Aorta (tissue), 5 donors: ENCODE measurements around the gene CCNA2. TPM values are rescaled to one million over a fixed set of nuclear protein-coding genes. Genes with fewer than 3 reads are reported as not detected.

Source experiments
- ATAC-seq: fragments of 200-7000 bp; cut with Tn5 transposase; one replicate; pipeline ENCODE4 v1.9.1; 2022; ENCODE audit warnings: moderate library complexity; ENCODE audit not compliant: low FRiP score
- DNase-seq, 2 donors: peaks; one replicate each; pipeline ENCODE4 v3.0.0-alpha.2; 2020
- H3K27ac ChIP-seq, 2 donors: one replicate each; pipeline ENCODE4 v1.5.1; 2013; ENCODE audit warnings: low read length in 2 of 2, mild to moderate bottlenecking in 2 of 2, moderate library complexity in 2 of 2, control low read depth in 1 of 2, inconsistent platforms in 1 of 2, low read depth in 1 of 2
- H3K27me3 ChIP-seq, 2 donors: one replicate each; pipeline ENCODE4 v1.6.1; 2013; ENCODE audit warnings: control low read depth in 1 of 2, low read length in 1 of 2, mild to moderate bottlenecking in 1 of 2, moderate library complexity in 1 of 2; ENCODE audit not compliant: insufficient read depth in 2 of 2, control insufficient read depth in 1 of 2
- H3K36me3 ChIP-seq, 2 donors: one replicate each; pipeline ENCODE4 v1.6.1; 2013; ENCODE audit warnings: control low read depth in 1 of 2, low read length in 1 of 2, mild to moderate bottlenecking in 1 of 2; ENCODE audit not compliant: insufficient read depth in 2 of 2, control insufficient read depth in 1 of 2
- H3K4me1 ChIP-seq, 2 donors: one replicate each; pipeline ENCODE4 v1.6.1; 2013; ENCODE audit warnings: low read length in 2 of 2, control low read depth in 1 of 2, mild to moderate bottlenecking in 1 of 2, moderate library complexity in 1 of 2; ENCODE audit not compliant: insufficient read depth in 2 of 2, control insufficient read depth in 1 of 2
- H3K4me3 ChIP-seq, 2 donors: one replicate each; pipeline ENCODE4 v1.5.1; 2013; ENCODE audit warnings: low read length in 2 of 2, control low read depth in 1 of 2, mild to moderate bottlenecking in 1 of 2
- H3K9me3 ChIP-seq: one replicate; pipeline ENCODE4 v1.6.1; 2013; ENCODE audit warnings: mild to moderate bottlenecking, low read length; ENCODE audit not compliant: control insufficient read depth
- WGBS, 2 donors: extraction: QIAGEN DNeasy Blood & Tissue Kit; methylation state at CpG; one replicate each; pipeline ENCODE4 v1.1.7; 2013; 5-methylcytosine and 5-hydroxymethylcytosine counted together
- intact Hi-C, 2 donors: fragments of 100-400 bp; cut with DNase I; formaldehyde crosslinking; loops; one replicate each; pipeline versions ENCODE4 v1.14.2 to v1.15.0; 2022
- polyA plus RNA-seq, 2 donors: library from polyadenylated mRNA; stranded (reverse); fragments of 200-250 nt; gene quantifications; one replicate each; pipeline ENCODE4 v1.2.3, GENCODE V29; 2013
- total RNA-seq, 2 donors: library from RNA; stranded (reverse); fragmentation: NEBNext Ultra II Directional; extraction: Animal tissue kit (Norgen Biotek cat#: 25700); gene quantifications; one replicate each; pipeline ENCODE4 v1.2.1, GENCODE V29; 2021
- donor health status: healthy with polysubstance abuse.
- donor health status: Bipolar disorder and iron deficiency.
- donor health status: DM: no; HTN: no; CAD: no.
- donor health status: DM: no; HTN: no; CAD: no.
- donor health status: DM: yes; HTN: yes; CAD: no.

CCNA2 gene
- total and polyA plus RNA-seq, 4 donors, result 0.56 to 2.6 (median 1.6) TPM

- 82 to 89% methylated on average over 3 of the region's 3 CpGs for WGBS, 2 donors
- peak overlapping the region in 1 of 2 donors; percentile 96 for H3K27ac ChIP-seq
- no peaks in the 10 kb centered on the region for H3K4me1 ChIP-seq
- peaks cover 0 to 4% of the 10 kb centered on the region in 2 donors for H3K36me3 ChIP-seq
- no peaks in the 10 kb centered on the region for H3K27me3 ChIP-seq
- DNase-seq (no peak), ATAC-seq (no peak)
- peak overlapping the region in 1 of 2 donors; percentile 69 for H3K4me3 ChIP-seq
- intact Hi-C loops, result loop anchor here in 1 of 2 donors (5.0 kb wide), 1 partner anchor 103 kb away; the partner anchor contains the start of gene ANXA5
- no peaks in the 10 kb centered on the region for H3K9me3 ChIP-seq
These were observed 23.7 kb downstream of the CCNA2 start for GRCh38 chr4:121799867-121800501.

GRCh38 chr4:121799208-121799823, 24.4 kb downstream of the CCNA2 start:
- WGBS, 2 donors, result 84 to 85% methylated on average over 2 of the region's 2 CpGs
- Histone ChIP-seq H3K36me3 (no peaks in the 10 kb centered on the region), H3K4me3 (no peak overlapping the region), H3K27ac (no peak overlapping the region), H3K4me1 (no peaks in the 10 kb centered on the region), H3K9me3 (no peaks in the 10 kb centered on the region), H3K27me3 (no peaks in the 10 kb centered on the region)
- no peak for ATAC-seq
- no peak for DNase-seq
- intact Hi-C loops, result no loop called here

GRCh38 chr4:121796283-121796682, 27.4 kb downstream of the CCNA2 start:
- H3K4me1 ChIP-seq, result no peaks in the 10 kb centered on the region
- H3K27ac ChIP-seq, result no peak overlapping the region
- intact Hi-C loops, result no loop called here
- H3K27me3 ChIP-seq, result no peaks in the 10 kb centered on the region
- H3K4me3 ChIP-seq, result no peak overlapping the region
- DNase-seq (no peak), ATAC-seq (no peak)
- H3K9me3 ChIP-seq, result no peaks in the 10 kb centered on the region
- no peaks in the 10 kb centered on the region for H3K36me3 ChIP-seq

GRCh38 chr4:121794505-121795188, 29.0 kb downstream of the CCNA2 start:
- H3K4me3 ChIP-seq, result no peak overlapping the region
- ATAC-seq (no peak), DNase-seq (no peak)
- H3K27ac ChIP-seq, result no peak overlapping the region
- H3K27me3 ChIP-seq, result no peaks in the 10 kb centered on the region
- H3K4me1 ChIP-seq, result no peaks in the 10 kb centered on the region
- H3K9me3 ChIP-seq, result no peaks in the 10 kb centered on the region
- no peaks in the 10 kb centered on the region for H3K36me3 ChIP-seq
- intact Hi-C loops, result no loop called here
- 68 to 71% methylated on average over 5 of the region's 5 CpGs for WGBS, 2 donors

GRCh38 chr4:121792966-121793365, 30.7 kb downstream of the CCNA2 start:
- Histone ChIP-seq H3K9me3 (no peaks in the 10 kb centered on the region), H3K27me3 (no peaks in the 10 kb centered on the region), H3K27ac (no peak overlapping the region), H3K4me3 (no peak overlapping the region), H3K4me1 (no peaks in the 10 kb centered on the region), H3K36me3 (no peaks in the 10 kb centered on the region)
- 92 to 93% methylated on average over 2 of the region's 2 CpGs for WGBS, 2 donors
- no peak for DNase-seq
- ATAC-seq, result no peak
- intact Hi-C loops, result no loop called here

- H3K27ac ChIP-seq, result no peak overlapping the region
These were observed 32.2 kb downstream of the CCNA2 start for GRCh38 chr4:121791481-121791880.

GRCh38 chr4:121790976-121791375, 32.7 kb downstream of the CCNA2 start:
- no peak overlapping the region for H3K27ac ChIP-seq
- H3K36me3 ChIP-seq, result no peaks in the 10 kb centered on the region
- H3K27me3 ChIP-seq, result no peaks in the 10 kb centered on the region
- ATAC-seq (no peak), DNase-seq (no peak)
- no peak overlapping the region for H3K4me3 ChIP-seq
- no peaks in the 10 kb centered on the region for H3K9me3 ChIP-seq
- intact Hi-C loops, result no loop called here
- H3K4me1 ChIP-seq, result no peaks in the 10 kb centered on the region

More at GRCh38 chr4:121791481-121791880, 32.2 kb downstream of the CCNA2 start:
- no peak overlapping the region for H3K4me3 ChIP-seq
- WGBS, 2 donors, result 88 to 90% methylated on average over 5 of the region's 5 CpGs
- H3K36me3 ChIP-seq, result no peaks in the 10 kb centered on the region
- intact Hi-C loops, result no loop called here
- no peaks in the 10 kb centered on the region for H3K9me3 ChIP-seq
- H3K4me1 ChIP-seq, result no peaks in the 10 kb centered on the region
- no peak for ATAC-seq
- H3K27me3 ChIP-seq, result no peaks in the 10 kb centered on the region
- DNase-seq, result no peak

GRCh38 chr4:121789960-121790829, 33.5 kb downstream of the CCNA2 start:
- intact Hi-C loops, result no loop called here
- no peaks in the 10 kb centered on the region for H3K27me3 ChIP-seq
- no peaks in the 10 kb centered on the region for H3K36me3 ChIP-seq
- no peak overlapping the region for H3K27ac ChIP-seq
- no peaks in the 10 kb centered on the region for H3K4me1 ChIP-seq
- H3K4me3 ChIP-seq, result no peak overlapping the region
- no peaks in the 10 kb centered on the region for H3K9me3 ChIP-seq
- ATAC-seq, result no peak
- DNase-seq, result no peak
- 34 to 38% methylated on average over 3 of the region's 3 CpGs for WGBS, 2 donors
